Stimulated activated CD4-positive, alpha-beta T cell treated with anti-CD3 and anti-CD28 coated beads, Interleukin-15, amount 100 ng/mL, for 1 hour (primary cell): ENCODE measurements around the gene TRAF4.
"Not testable (repeated sequence)": the region's sequence is repeated elsewhere in the genome, so short reads cannot be mapped to it uniquely, and the experiment has no call there.

Experiments
- DNase-seq, 2 donors: peaks; one replicate each; pipeline ENCODE4 v3.0.0-alpha.2; 2020; ENCODE audit warnings: low read depth in 1 of 2, low spot score in 1 of 2

The TRAF4 gene

GRCh38 chr17:28728364-28729200 is 15.2 kb upstream of the TRAF4 start, which contains the start of gene NEK8:
NEK8 (plus strand) TSS chr17:28728788; CDS start chr17:28728814, 26 bp downstream.
- DNase-seq: peak; percentile 98

- DNase-seq: no peak
Measured at GRCh38 chr17:28729950-28730330, 13.9 kb upstream of the TRAF4 start.

- DNase-seq: no peak
Measured at GRCh38 chr17:28733346-28733745, 10.5 kb upstream of the TRAF4 start.

GRCh38 chr17:28734712-28735241 is 9.0 kb upstream of the TRAF4 start:
- DNase-seq: no peak

GRCh38 chr17:28735242-28735722 is 8.5 kb upstream of the TRAF4 start:
- DNase-seq: no peak

GRCh38 chr17:28735913-28736769 is 7.7 kb upstream of the TRAF4 start:
- DNase-seq: not testable (repeated sequence)

- no peak for DNase-seq
Measured at GRCh38 chr17:28737316-28737715, 6.5 kb upstream of the TRAF4 start.

- DNase-seq: no peak
Measured at GRCh38 chr17:28737770-28738679, 5.8 kb upstream of the TRAF4 start.

- peak in 1 of 2 donors; percentile 58 for DNase-seq
Measured at GRCh38 chr17:28738680-28739384, 5.0 kb upstream of the TRAF4 start.

- DNase-seq: no peak
Measured at GRCh38 chr17:28740406-28741357, 3.1 kb upstream of the TRAF4 start.

- DNase-seq: no peak
Measured at GRCh38 chr17:28741358-28742349, 2.2 kb upstream of the TRAF4 start.

- DNase-seq: peak; percentile 42 to 71
Measured at GRCh38 chr17:28744104-28744971, 527 bp downstream of the TRAF4 start.

GRCh38 chr17:28744972-28745785 is 1.4 kb downstream of the TRAF4 start:
- DNase-seq: no peak

- no peak for DNase-seq
Measured at GRCh38 chr17:28745786-28746411, 2.1 kb downstream of the TRAF4 start.

- no peak for DNase-seq
Measured at GRCh38 chr17:28746611-28747050, 2.8 kb downstream of the TRAF4 start.
